Cardiac muscle cell (in vitro differentiated cells and primary cell): Measurements from ENCODE around the gene ADORA2A. TPM values are rescaled to one million over a fixed set of nuclear protein-coding genes. Genes with fewer than 3 reads are reported as not detected.

Experiments
- DNase-seq, 2 donors: peaks; one replicate each; pipeline versions ENCODE4 v3.0.0 to v3.0.0-alpha.2; 2010 to 2017; ENCODE audit warnings: low read depth in 1 of 2, low spot score in 1 of 2
- H3K27ac ChIP-seq: fragments of 200-600 bp; sonication (generic); 2 replicates; pipeline ENCODE4 v1.5.1; 2016
- H3K27me3 ChIP-seq: fragments of 200-600 bp; sonication (generic); 2 replicates; pipeline ENCODE4 v1.6.0; 2016; ENCODE audit warnings: control low read depth
- H3K36me3 ChIP-seq: fragments of 200-600 bp; sonication (generic); 2 replicates; pipeline ENCODE4 v1.5.1; 2016; ENCODE audit warnings: control low read depth
- H3K4me1 ChIP-seq: fragments of 200-600 bp; sonication (generic); 2 replicates; pipeline ENCODE4 v1.8.1; 2017; ENCODE audit warnings: low read depth, mild to moderate bottlenecking, mixed run types
- H3K4me3 ChIP-seq: fragments of 200-600 bp; sonication (generic); 2 replicates; pipeline ENCODE4 v1.5.1; 2016; ENCODE audit warnings: mild to moderate bottlenecking
- H3K9me3 ChIP-seq: fragments of 200-600 bp; sonication (generic); 2 replicates; pipeline ENCODE4 v1.5.1; 2017; ENCODE audit warnings: low read depth, mild to moderate bottlenecking, control low read depth
- polyA plus RNA-seq: library from polyadenylated mRNA; unstranded; fragments of >200 nt; fragmentation: Nextera tagmentation; extraction: Ambion mirVana; gene quantifications from 2 replicates; pipeline ENCODE4 v1.2.1, GENCODE V29; 2016
- total RNA-seq: library from RNA; depleted of rRNA; stranded (reverse); fragments of >200 nt; gene quantifications from 2 replicates; pipeline ENCODE4 v1.2.3, GENCODE V29; 2016
- TF ChIP-seq, protein P1 (sequence below): IDR thresholded peaks from 2 replicates; pipeline ENCODE4 v1.5.1; 2012; ENCODE audit warnings: low read depth, mild to moderate bottlenecking, low read length

Gene ADORA2A
- total and polyA plus RNA-seq, 2 experiments from 2014 or later, result 4.0 to 13.7 TPM

- no peak for DNase-seq
These were observed 10.4 kb downstream of the ADORA2A start for GRCh38 chr22:24437741-24438328.

GRCh38 chr22:24440270-24440717 lies 12.9 kb downstream of the ADORA2A start:
- Histone ChIP-seq H3K9me3 (no peaks in the 10 kb centered on the region), H3K4me3 (no peak overlapping the region), H3K27me3 (no peaks in the 10 kb centered on the region), H3K27ac (no peak overlapping the region), H3K36me3 (no peaks in the 10 kb centered on the region), H3K4me1 (peaks cover 4% of the 10 kb centered on the region)
- no peak for DNase-seq
- TF ChIP-seq, protein P1, sequence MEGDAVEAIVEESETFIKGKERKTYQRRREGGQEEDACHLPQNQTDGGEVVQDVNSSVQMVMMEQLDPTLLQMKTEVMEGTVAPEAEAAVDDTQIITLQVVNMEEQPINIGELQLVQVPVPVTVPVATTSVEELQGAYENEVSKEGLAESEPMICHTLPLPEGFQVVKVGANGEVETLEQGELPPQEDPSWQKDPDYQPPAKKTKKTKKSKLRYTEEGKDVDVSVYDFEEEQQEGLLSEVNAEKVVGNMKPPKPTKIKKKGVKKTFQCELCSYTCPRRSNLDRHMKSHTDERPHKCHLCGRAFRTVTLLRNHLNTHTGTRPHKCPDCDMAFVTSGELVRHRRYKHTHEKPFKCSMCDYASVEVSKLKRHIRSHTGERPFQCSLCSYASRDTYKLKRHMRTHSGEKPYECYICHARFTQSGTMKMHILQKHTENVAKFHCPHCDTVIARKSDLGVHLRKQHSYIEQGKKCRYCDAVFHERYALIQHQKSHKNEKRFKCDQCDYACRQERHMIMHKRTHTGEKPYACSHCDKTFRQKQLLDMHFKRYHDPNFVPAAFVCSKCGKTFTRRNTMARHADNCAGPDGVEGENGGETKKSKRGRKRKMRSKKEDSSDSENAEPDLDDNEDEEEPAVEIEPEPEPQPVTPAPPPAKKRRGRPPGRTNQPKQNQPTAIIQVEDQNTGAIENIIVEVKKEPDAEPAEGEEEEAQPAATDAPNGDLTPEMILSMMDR, result no peak

More at GRCh38 chr22:24437741-24438328, 10.4 kb downstream of the ADORA2A start:
- Histone ChIP-seq H3K4me1 (no peaks in the 10 kb centered on the region), H3K36me3 (no peaks in the 10 kb centered on the region), H3K4me3 (no peak overlapping the region), H3K9me3 (no peaks in the 10 kb centered on the region), H3K27ac (no peak overlapping the region), H3K27me3 (no peaks in the 10 kb centered on the region)
- TF ChIP-seq, protein P1, result peak; percentile 13

DNA sequence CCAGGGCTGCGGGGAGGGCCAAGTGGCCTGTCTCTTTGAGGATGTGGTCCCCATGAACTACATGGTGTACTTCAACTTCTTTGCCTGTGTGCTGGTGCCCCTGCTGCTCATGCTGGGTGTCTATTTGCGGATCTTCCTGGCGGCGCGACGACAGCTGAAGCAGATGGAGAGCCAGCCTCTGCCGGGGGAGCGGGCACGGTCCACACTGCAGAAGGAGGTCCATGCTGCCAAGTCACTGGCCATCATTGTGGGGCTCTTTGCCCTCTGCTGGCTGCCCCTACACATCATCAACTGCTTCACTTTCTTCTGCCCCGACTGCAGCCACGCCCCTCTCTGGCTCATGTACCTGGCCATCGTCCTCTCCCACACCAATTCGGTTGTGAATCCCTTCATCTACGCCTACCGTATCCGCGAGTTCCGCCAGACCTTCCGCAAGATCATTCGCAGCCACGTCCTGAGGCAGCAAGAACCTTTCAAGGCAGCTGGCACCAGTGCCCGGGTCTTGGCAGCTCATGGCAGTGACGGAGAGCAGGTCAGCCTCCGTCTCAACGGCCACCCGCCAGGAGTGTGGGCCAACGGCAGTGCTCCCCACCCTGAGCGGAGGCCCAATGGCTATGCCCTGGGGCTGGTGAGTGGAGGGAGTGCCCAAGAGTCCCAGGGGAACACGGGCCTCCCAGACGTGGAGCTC lies 13.5 kb downstream of the ADORA2A start:
- TF ChIP-seq, protein P1, result no peak
- Histone ChIP-seq H3K27me3 (no peaks in the 10 kb centered on the region), H3K27ac (no peak overlapping the region), H3K4me1 (peaks cover 10% of the 10 kb centered on the region), H3K36me3 (no peaks in the 10 kb centered on the region), H3K4me3 (no peak overlapping the region), H3K9me3 (no peaks in the 10 kb centered on the region)
- no peak for DNase-seq

DNA sequence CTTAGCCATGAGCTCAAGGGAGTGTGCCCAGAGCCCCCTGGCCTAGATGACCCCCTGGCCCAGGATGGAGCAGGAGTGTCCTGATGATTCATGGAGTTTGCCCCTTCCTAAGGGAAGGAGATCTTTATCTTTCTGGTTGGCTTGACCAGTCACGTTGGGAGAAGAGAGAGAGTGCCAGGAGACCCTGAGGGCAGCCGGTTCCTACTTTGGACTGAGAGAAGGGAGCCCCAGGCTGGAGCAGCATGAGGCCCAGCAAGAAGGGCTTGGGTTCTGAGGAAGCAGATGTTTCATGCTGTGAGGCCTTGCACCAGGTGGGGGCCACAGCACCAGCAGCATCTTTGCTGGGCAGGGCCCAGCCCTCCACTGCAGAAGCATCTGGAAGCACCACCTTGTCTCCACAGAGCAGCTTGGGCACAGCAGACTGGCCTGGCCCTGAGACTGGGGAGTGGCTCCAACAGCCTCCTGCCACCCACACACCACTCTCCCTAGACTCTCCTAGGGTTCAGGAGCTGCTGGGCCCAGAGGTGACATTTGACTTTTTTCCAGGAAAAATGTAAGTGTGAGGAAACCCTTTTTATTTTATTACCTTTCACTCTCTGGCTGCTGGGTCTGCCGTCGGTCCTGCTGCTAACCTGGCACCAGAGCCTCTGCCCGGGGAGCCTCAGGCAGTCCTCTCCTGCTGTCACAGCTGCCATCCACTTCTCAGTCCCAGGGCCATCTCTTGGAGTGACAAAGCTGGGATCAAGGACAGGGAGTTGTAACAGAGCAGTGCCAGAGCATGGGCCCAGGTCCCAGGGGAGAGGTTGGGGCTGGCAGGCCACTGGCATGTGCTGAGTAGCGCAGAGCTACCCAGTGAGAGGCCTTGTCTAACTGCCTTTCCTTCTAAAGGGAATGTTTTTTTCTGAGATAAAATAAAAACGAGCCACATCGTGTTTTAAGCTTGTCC lies 14.3 kb downstream of the ADORA2A start:
- TF ChIP-seq, protein P1, result no peak
- no peak overlapping the region for H3K4me3 ChIP-seq
- peaks cover 17% of the 10 kb centered on the region for H3K4me1 ChIP-seq
- DNase-seq, result no peak
- H3K27ac ChIP-seq, result peak overlapping the region; percentile 45
- H3K9me3 ChIP-seq, result no peaks in the 10 kb centered on the region
- H3K36me3 ChIP-seq, result no peaks in the 10 kb centered on the region
- H3K27me3 ChIP-seq, result no peaks in the 10 kb centered on the region

- H3K4me3 ChIP-seq, result no peak overlapping the region
- H3K9me3 ChIP-seq, result no peaks in the 10 kb centered on the region
- no peaks in the 10 kb centered on the region for H3K27me3 ChIP-seq
- TF ChIP-seq, protein P1, result no peak
- no peak for DNase-seq
- peak overlapping the region; percentile 45 for H3K27ac ChIP-seq
- peaks cover 17% of the 10 kb centered on the region for H3K4me1 ChIP-seq
- no peaks in the 10 kb centered on the region for H3K36me3 ChIP-seq
These were observed 14.9 kb downstream of the ADORA2A start for GRCh38 chr22:24442352-24442744.
